Retinal pigment epithelial cell (primary cell): ENCODE measurements around the gene NUP50.
A peak's percentile ranks its signal among the peaks of the same experiment; 100 is the strongest.

Source experiments
- DNase-seq: peaks from one replicate; pipeline ENCODE4 v3.0.0-alpha.2; 2010; ENCODE audit warnings: low read depth
- H3K4me3 ChIP-seq: 2 replicates; pipeline ENCODE4 v1.5.1; 2011; ENCODE audit warnings: mild to moderate bottlenecking, low read length, control low read depth, moderate library complexity
- TF ChIP-seq, protein P1 (sequence below): conservative IDR thresholded peaks from 2 replicates; pipeline ENCODE4 v1.5.1; 2011; ENCODE audit warnings: low read depth, low read length, control low read depth, inconsistent platforms

NUP50 gene

DNA sequence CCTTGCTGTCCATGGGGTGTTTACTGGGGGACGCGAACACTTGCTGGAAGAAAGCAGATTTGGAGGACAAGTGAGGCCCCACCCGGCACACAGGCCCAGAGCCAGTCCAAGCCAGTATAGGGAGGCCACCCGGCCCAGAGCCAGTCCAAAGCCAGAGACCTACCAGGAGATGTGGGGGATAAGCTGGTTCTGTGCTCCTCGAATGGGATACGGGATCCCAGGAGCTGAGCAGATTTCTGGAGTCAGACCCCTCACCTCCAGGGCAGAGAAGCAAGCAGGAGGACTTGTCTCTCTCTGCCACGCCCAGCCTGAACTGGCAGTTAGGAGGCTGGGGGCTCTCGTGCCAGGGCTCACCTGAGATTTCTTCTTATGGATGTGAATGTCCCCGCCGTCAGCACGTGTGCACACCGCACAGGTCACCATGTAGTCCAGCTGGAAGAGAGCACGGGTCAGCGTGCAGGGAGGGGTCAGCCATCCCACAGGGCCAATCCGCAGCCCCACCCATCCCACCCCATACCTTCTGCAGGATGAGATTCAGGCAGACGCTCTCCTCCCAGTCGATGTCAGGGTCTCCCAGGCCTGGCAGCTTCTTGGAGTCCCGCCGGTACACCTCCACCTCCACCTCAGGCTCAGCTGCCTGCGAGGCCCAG, 41.7 kb downstream of the NUP50 start:
- TF ChIP-seq, protein P1, sequence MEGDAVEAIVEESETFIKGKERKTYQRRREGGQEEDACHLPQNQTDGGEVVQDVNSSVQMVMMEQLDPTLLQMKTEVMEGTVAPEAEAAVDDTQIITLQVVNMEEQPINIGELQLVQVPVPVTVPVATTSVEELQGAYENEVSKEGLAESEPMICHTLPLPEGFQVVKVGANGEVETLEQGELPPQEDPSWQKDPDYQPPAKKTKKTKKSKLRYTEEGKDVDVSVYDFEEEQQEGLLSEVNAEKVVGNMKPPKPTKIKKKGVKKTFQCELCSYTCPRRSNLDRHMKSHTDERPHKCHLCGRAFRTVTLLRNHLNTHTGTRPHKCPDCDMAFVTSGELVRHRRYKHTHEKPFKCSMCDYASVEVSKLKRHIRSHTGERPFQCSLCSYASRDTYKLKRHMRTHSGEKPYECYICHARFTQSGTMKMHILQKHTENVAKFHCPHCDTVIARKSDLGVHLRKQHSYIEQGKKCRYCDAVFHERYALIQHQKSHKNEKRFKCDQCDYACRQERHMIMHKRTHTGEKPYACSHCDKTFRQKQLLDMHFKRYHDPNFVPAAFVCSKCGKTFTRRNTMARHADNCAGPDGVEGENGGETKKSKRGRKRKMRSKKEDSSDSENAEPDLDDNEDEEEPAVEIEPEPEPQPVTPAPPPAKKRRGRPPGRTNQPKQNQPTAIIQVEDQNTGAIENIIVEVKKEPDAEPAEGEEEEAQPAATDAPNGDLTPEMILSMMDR: no peak
- no peak for DNase-seq
- no peak overlapping the region for H3K4me3 ChIP-seq

DNA sequence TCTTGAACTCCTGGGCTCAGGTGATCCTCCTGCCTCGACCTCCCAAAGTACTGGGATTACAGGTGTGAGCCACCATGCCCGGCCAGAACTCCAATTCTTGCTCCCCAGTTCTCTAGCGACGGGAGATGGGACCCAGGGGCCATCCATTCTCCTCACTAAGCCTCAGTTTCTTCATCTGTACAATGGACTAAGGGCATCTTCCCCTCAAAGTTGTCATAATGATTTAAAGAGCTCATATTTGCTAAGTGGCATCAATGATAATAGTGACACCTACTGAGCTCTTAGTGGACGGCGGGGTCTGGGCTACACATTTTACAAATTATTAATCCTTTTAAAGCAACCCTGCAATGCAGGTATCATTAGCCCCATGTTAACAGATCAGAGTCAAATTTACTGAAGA, 42.5 kb downstream of the NUP50 start:
- TF ChIP-seq, protein P1: no peak
- no peak overlapping the region for H3K4me3 ChIP-seq

DNA sequence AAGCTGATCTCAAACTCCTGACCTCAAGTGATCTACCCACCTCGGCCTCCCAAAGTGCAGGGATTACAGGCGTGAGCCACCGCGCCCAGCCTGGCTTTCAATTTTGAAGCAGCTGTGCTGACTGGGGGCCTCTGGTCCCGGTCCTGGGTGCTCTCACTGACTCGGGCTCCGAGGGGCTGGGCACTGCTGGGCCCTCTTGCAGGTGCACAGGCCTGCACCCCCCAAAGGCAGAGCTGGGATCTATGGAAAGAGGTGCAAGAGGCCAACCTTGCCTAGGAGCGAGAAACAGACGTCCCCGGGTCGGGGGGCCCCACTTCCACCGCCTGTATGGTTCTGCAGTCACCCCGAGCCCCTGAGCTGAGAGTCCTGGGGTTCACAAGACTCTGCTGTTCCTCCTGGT, 43.8 kb downstream of the NUP50 start:
- TF ChIP-seq, protein P1: no peak
- no peak overlapping the region for H3K4me3 ChIP-seq
- no peak for DNase-seq

More for the DNA sequence above, 42.5 kb downstream of the NUP50 start:
- no peak for DNase-seq

DNA sequence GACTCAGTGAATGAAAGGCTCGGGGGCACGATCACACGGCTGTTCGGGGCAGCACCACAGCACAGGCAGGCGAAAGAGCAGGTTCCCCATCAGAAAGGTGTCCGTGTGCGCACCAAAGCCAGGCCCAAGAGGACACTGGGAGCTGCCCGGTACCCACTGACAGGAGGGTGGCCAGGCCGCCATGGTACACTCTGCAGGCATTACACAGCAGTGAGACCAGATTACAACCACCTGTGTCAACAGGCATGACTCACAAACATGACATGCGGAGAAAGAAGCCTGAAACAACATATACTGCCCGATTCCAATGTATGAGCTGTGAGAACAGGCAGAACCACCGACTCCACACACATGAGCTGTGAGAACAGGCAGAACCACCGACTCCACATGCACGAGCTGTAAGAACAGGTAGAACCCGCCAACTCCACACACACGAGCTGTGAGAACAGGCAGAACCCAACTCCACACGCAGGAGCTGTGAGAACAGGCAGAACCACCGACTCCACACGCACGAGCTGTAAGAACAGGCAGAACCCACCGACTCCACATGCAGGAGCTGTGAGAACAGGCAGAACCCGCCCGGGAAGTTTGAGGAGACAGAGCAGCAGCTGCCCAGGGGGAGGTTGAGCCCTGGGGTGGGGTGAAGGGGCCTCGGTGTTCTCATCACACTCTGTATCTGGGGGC, 44.4 kb downstream of the NUP50 start:
- DNase-seq: no peak
- TF ChIP-seq, protein P1: no peak
- H3K4me3 ChIP-seq: no peak overlapping the region

DNA sequence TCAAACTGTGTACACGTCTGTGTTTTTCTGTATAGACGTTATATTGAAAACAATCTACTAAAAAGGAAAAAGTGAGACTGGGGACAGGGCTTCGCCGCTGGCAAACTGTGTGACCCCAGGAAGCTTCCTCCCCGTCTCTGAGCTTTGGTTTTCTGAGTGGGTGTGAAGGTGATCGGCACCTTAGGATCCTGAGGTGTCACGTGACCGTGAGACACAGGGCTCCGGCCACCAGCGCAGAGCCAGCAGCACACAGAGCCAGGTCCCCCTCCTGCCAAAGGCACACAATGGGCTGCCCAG, 44.9 kb downstream of the NUP50 start:
- no peak overlapping the region for H3K4me3 ChIP-seq
- DNase-seq: no peak
- TF ChIP-seq, protein P1: no peak

DNA sequence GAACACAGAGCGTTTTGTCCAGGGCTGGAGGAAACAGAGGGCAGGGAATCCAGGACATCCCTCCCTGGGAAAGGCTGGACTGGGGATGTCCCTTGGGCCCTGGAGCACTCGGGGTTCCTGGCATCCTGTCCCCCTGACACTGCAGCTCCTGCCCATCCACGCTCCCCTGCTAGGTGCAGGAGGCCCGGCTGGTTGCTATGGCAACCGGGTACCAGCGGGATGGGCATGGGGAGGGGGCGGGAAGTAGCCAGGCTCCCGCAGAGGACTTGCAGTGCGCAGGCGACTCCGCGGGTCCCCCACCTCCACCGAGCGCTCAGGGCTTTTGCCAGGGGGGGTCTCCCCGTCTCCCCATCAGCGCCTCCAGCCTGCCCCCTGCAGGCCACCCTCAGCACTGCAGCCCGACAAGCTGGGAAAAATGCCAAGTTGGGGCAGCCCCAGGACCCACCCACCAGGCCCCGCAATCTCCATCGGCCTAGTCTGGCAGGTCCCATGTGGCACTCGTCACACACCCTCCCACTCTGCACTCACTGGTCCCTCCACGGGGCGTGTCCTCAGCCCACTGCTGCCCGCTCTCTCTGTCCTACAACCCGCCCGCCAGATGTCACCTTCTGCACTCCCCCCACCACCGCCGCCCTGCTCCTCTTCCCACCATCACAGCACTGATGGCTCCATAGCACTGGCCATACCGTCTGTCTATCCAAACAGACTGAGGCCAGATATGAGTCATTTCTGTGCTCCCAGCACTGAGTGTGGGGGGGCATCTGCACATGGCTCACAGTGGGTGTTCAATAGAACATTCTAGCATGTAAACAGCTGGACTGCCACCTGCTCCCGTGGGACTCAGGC, 45.5 kb downstream of the NUP50 start:
- TF ChIP-seq, protein P1: peak; percentile 78
- H3K4me3 ChIP-seq: no peak overlapping the region
- no peak for DNase-seq
